ENCODE data around the gene DAB2IP.

DNA sequence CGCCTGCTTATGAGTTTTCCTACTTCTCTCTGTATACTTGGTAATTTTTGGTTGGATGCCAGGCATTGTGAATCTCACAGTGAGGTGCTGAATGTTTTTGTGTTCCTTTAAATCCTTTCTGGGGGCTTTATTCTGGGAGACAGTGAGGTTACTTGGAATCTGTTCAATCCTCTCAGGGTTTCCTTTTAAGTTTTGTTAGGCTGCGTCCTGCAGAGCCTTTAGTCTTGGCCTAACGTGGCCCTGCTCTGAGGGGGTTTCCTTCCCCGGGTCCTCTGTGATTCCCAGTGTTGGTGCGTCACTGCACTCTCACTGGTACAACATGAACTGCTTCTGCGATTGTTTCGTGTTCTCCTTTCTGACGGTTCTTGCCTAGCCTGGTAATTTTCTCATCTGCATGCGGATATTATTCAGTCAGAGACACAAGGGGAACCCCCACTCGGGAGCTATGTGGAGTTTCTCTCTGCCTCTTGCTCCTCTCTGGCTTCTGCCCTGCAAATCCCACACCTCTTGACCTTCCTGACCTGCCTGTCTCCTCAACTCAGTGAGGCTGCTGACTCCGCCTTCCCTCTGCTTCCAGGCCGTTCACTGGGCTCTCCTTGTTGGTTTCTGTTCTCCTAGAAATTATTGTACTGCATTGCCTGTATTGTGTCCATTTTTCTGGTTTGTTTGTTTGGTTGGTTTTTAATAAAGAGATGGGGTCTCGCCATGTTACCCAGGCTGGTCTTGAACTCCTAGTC is 128.1 kb downstream of the DAB2IP start:
- no peak for TF ChIP-seq CTCF (IDR thresholded peaks at IDR 0.05; ENCODE audit: insufficient read depth, low read length, poor library complexity, severe bottlenecking)
- TF ChIP-seq EZH2phosphoT487 (conservative IDR thresholded peaks at IDR 0.05; ENCODE audit: low read length): no peak
